HG03064 (cell line): ENCODE data around the gene OR2T6.
"Not testable (repeated sequence)": the region's sequence is repeated elsewhere in the genome, so short reads cannot be mapped to it uniquely, and the experiment has no call there.

ENCODE experiments used
- ATAC-seq: cut with Tn5 transposase; IDR thresholded peaks from one replicate; pipeline ENCODE4 v1.9.1; 2021; ENCODE audit warnings: low read depth; ENCODE audit not compliant: unreplicated experiment

Gene OR2T6

GRCh38 chr1:248431683-248432082 is 56.1 kb downstream of the OR2T6 start:
- not testable (repeated sequence) for ATAC-seq

GRCh38 chr1:248432201-248432600 is 56.7 kb downstream of the OR2T6 start:
- peak; percentile 46 for ATAC-seq

DNA sequence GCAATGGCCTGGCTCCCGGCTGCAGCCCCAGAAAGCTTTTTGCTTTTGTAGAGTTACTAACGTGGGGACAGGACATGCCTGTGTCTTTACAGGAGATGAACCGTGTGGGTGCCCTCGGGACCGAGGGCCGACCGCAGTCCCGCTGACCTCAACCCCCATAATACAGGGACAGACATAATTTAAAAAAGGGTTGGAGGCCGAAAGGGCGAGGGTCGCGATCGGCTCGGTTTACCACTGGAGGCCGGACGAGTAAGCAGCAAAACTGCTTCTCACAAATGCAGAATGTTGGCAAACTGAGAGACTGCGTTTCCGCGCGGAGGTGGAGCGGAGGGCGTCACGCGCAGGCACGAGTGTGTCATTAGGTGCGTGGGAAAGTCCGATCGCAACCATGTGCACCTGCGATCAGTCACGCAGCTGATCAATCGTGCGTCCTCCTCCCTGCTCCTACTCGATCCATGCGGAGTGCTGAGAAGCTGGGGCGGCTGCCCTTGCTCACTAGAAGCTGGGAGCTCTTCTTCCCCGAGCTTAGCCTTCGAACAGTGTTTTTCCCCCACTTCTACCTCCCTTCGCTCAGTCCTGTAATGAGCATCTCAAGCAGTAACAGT is 58.4 kb downstream of the OR2T6 start:
- not testable (repeated sequence) for ATAC-seq

- not testable (repeated sequence) for ATAC-seq
Observed at GRCh38 chr1:248434913-248435312, 59.4 kb downstream of the OR2T6 start.

DNA sequence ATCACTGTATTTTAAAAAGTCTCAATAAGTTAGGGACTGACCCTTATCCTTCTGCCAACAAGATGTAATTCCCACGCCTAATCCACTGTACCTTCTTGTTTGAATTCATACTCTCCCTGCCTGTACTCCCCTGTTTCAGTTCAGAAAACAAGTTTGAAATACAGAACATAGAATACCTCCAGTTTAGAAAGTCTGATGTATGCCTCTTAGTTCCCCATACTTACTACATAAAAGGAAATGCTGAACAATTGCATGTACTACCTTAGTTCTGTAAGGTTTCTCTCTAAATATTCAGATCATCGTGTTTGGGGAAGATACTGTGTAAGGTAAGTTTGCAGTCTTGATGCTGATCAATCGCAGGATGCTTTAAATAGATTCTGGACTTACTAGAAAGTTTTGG is 60.8 kb downstream of the OR2T6 start:
- ATAC-seq, result not testable (repeated sequence)

- ATAC-seq, result not testable (repeated sequence)
Observed at GRCh38 chr1:248438668-248439067, 63.1 kb downstream of the OR2T6 start.

DNA sequence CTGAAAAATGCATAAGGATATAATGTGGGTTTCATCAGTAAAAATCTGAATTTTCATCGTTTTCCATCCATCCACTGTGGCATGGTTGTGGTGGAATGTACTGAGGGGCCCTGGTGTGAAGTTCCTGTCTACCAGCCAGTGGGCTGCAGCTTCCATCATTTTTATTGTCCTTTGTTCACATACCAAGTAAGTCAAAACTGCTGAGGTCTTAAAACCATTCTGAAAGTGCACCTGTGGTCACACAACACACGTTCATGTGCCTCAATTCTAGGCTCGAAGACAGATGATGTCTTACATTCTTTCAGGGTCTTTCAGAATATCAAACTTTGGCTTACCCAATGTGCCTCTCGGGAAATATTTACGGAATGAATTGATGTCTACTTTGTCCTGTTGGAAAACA is 63.7 kb downstream of the OR2T6 start:
- not testable (repeated sequence) for ATAC-seq
